WTC11 (cell line): ENCODE results near the gene FA2H. TPM values are rescaled to one million over a fixed set of nuclear protein-coding genes. Genes with fewer than 3 reads are reported as not detected.

ENCODE experiments used
- ATAC-seq: fragments of 200-7000 bp; cut with Tn5 transposase; 2 replicates; pipeline ENCODE4 v1.10.0; 2021; ENCODE audit warnings: mild to moderate bottlenecking, moderate library complexity
- CTCF ChIA-PET: fragments of 300-600 bp; sonication (Branson Sonifier 250); formaldehyde crosslinking; loops from one replicate; lab custom pipeline; 2021; ENCODE audit warnings: antibody characterized with exemption; lab: Charles Lee
- POLR2A ChIA-PET: fragments of 350-600 bp; sonication (Branson Sonifier 250); formaldehyde crosslinking; loops from one replicate; lab custom pipeline; 2021; ENCODE audit warnings: antibody characterized with exemption; lab: Charles Lee
- DNase-seq: peaks from one replicate; pipeline ENCODE4 v3.0.0; 2021; ENCODE audit warnings: low spot score
- H3K27ac Mint-ChIP-seq: 2 replicates; pipeline ENCODE4 v1.8.0; 2021; ENCODE audit warnings: mixed read lengths
- H3K27me3 Mint-ChIP-seq: 2 replicates; pipeline ENCODE4 v1.8.0; 2021; ENCODE audit warnings: low read depth, mild to moderate bottlenecking, moderate library complexity, mixed read lengths
- H3K36me3 Mint-ChIP-seq: 2 replicates; pipeline ENCODE4 v1.8.0; 2021; ENCODE audit warnings: mixed read lengths
- H3K4me1 Mint-ChIP-seq: 2 replicates; pipeline ENCODE4 v1.8.0; 2022; ENCODE audit warnings: mixed read lengths
- H3K4me3 Mint-ChIP-seq: 2 replicates; pipeline ENCODE4 v1.8.0; 2021; ENCODE audit warnings: mild to moderate bottlenecking, moderate library complexity, mixed read lengths
- H3K9me3 Mint-ChIP-seq: 2 replicates; pipeline ENCODE4 v1.8.0; 2021; ENCODE audit warnings: mixed read lengths
- ATF1 ChIP-seq: sonication (generic); formaldehyde crosslinking; IDR thresholded peaks from 2 replicates; pipeline ENCODE4 v1.8.1; 2023; ENCODE audit warnings: mild to moderate bottlenecking, moderate library complexity, missing genetic modification reagents
- ELF4 ChIP-seq: sonication (generic); formaldehyde crosslinking; IDR thresholded peaks from 2 replicates; pipeline ENCODE4 v1.8.1; 2022; ENCODE audit warnings: low read depth, mild to moderate bottlenecking, moderate library complexity, missing genetic modification reagents
- ETV6 ChIP-seq: sonication (generic); formaldehyde crosslinking; IDR thresholded peaks from 2 replicates; pipeline ENCODE4 v1.8.1; 2022; ENCODE audit warnings: mild to moderate bottlenecking, missing genetic modification reagents
- FOXJ3 ChIP-seq: sonication (generic); formaldehyde crosslinking; IDR thresholded peaks from 2 replicates; pipeline ENCODE4 v1.9.0; 2021; ENCODE audit warnings: missing genetic modification reagents, mild to moderate bottlenecking, borderline replicate concordance
- FOXP1 ChIP-seq: sonication (generic); formaldehyde crosslinking; IDR thresholded peaks from 2 replicates; pipeline ENCODE4 v1.8.0; 2022; ENCODE audit warnings: missing genetic modification reagents, mild to moderate bottlenecking, moderate library complexity, borderline replicate concordance
- GRHL2 ChIP-seq: fragments of 250-450 bp; sonication (Bioruptor Pico); IDR thresholded peaks from 2 replicates; pipeline ENCODE4 v1.8.0; 2022; ENCODE audit warnings: mild to moderate bottlenecking, moderate library complexity; ENCODE audit not compliant: insufficient replicate concordance, severe bottlenecking
- MXD4 ChIP-seq: fragments of 250-450 bp; sonication (Bioruptor Pico); IDR thresholded peaks from 2 replicates; pipeline ENCODE4 v1.8.0; 2021; ENCODE audit warnings: mild to moderate bottlenecking, moderate library complexity, borderline replicate concordance
- NFYB ChIP-seq: sonication (generic); formaldehyde crosslinking; conservative IDR thresholded peaks from 2 replicates; pipeline ENCODE4 v1.8.0; 2022; ENCODE audit warnings: low read depth, missing genetic modification reagents
- NR1H2 ChIP-seq: sonication (generic); formaldehyde crosslinking; IDR thresholded peaks from 2 replicates; pipeline ENCODE4 v1.9.0; 2021; ENCODE audit warnings: mild to moderate bottlenecking, moderate library complexity, missing genetic modification reagents
- NR2C2 ChIP-seq: sonication (generic); formaldehyde crosslinking; IDR thresholded peaks from 2 replicates; pipeline ENCODE4 v1.8.0; 2022; ENCODE audit warnings: mild to moderate bottlenecking, missing genetic modification reagents
- RELA ChIP-seq: sonication (generic); formaldehyde crosslinking; IDR thresholded peaks from 2 replicates; pipeline ENCODE4 v1.8.1; 2022; ENCODE audit warnings: missing genetic modification reagents, mild to moderate bottlenecking, borderline replicate concordance
- TEAD1 ChIP-seq: sonication (generic); formaldehyde crosslinking; IDR thresholded peaks from 2 replicates; pipeline ENCODE4 v1.8.0; 2022; ENCODE audit warnings: mild to moderate bottlenecking, missing genetic modification reagents
- TEAD4 ChIP-seq: sonication (generic); formaldehyde crosslinking; IDR thresholded peaks from 2 replicates; pipeline ENCODE4 v1.8.0; 2022; ENCODE audit warnings: mild to moderate bottlenecking, missing genetic modification reagents
- ZBTB21 ChIP-seq: sonication (generic); formaldehyde crosslinking; IDR thresholded peaks from 2 replicates; pipeline ENCODE4 v1.8.1; 2023; ENCODE audit warnings: mild to moderate bottlenecking, missing genetic modification reagents, borderline replicate concordance
- ZNF219 ChIP-seq: sonication (generic); formaldehyde crosslinking; IDR thresholded peaks from 2 replicates; pipeline ENCODE4 v1.8.0; 2023; ENCODE audit warnings: missing genetic modification reagents, mild to moderate bottlenecking, borderline replicate concordance
- ZNF317 ChIP-seq: sonication (generic); formaldehyde crosslinking; IDR thresholded peaks from 2 replicates; pipeline ENCODE4 v1.8.1; 2023; ENCODE audit warnings: low read depth, mild to moderate bottlenecking, moderate library complexity, missing genetic modification reagents, borderline replicate concordance
- ZNF416 ChIP-seq: fragments of 250-450 bp; sonication (Bioruptor Pico); IDR thresholded peaks from 2 replicates; pipeline ENCODE4 v1.9.0; 2021; ENCODE audit warnings: mild to moderate bottlenecking, inconsistent platforms
- total RNA-seq: library from RNA; stranded (reverse); gene quantifications from 3 replicates; pipeline ENCODE4 v1.2.3, GENCODE V29; 2021
- TF ChIP-seq, protein P1 (sequence below): sonication (generic); formaldehyde crosslinking; IDR thresholded peaks from 2 replicates; pipeline ENCODE4 v1.8.1; 2022; ENCODE audit warnings: mild to moderate bottlenecking, missing genetic modification reagents, moderate library complexity, borderline replicate concordance
- TF ChIP-seq, protein P2 (sequence below): fragments of 250-450 bp; sonication (Bioruptor Pico); conservative IDR thresholded peaks from 2 replicates; pipeline ENCODE4 v1.9.0; 2021; ENCODE audit warnings: mild to moderate bottlenecking
- TF ChIP-seq, protein P3 (sequence below): sonication (generic); formaldehyde crosslinking; IDR thresholded peaks from 2 replicates; pipeline ENCODE4 v1.8.1; 2023; ENCODE audit warnings: mild to moderate bottlenecking, missing genetic modification reagents
- TF ChIP-seq, protein P4 (sequence below): fragments of 250-450 bp; sonication (Bioruptor Pico); IDR thresholded peaks from 2 replicates; pipeline ENCODE4 v1.8.0; 2021; ENCODE audit warnings: mild to moderate bottlenecking
- TF ChIP-seq, protein P5 (sequence below): sonication (generic); formaldehyde crosslinking; IDR thresholded peaks from 2 replicates; pipeline ENCODE4 v1.8.1; 2023; ENCODE audit warnings: mild to moderate bottlenecking, missing genetic modification reagents
- TF ChIP-seq, protein P6 (sequence below): sonication (generic); formaldehyde crosslinking; IDR thresholded peaks from 2 replicates; pipeline ENCODE4 v1.8.1; 2022; ENCODE audit warnings: low read depth, mild to moderate bottlenecking, moderate library complexity, missing genetic modification reagents, borderline replicate concordance
- TF ChIP-seq, protein P7 (sequence below): sonication (generic); formaldehyde crosslinking; IDR thresholded peaks from 2 replicates; pipeline ENCODE4 v1.8.0; 2022; ENCODE audit warnings: mild to moderate bottlenecking, missing genetic modification reagents

FA2H gene
- total RNA-seq, 1 experiment from 2014 or later, result 10.9 TPM

DNA sequence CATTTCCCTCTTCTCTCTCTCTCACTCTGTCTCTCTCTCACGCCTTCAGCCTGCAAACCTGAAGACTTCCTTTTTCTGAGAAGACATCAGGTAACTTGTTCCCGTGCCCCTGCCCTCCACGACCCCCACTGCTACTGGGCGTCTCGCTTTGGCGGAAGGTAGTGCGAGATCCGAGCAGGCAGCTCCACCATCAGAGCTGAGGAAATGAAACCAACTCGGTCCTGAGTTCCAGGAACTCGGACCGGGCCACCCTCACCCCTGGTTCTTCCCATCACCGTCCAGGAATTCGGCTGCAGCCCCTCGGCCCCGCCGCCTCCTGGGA is 74.5 kb downstream of the FA2H start (continued):
- TF ChIP-seq NR1H2 (CRISPR knock-in tag) (no peak), NFYB (no peak), ZNF416 (CRISPR knock-in tag) (no peak), FOXP1 (CRISPR knock-in tag) (no peak)
- TF ChIP-seq, protein P1, sequence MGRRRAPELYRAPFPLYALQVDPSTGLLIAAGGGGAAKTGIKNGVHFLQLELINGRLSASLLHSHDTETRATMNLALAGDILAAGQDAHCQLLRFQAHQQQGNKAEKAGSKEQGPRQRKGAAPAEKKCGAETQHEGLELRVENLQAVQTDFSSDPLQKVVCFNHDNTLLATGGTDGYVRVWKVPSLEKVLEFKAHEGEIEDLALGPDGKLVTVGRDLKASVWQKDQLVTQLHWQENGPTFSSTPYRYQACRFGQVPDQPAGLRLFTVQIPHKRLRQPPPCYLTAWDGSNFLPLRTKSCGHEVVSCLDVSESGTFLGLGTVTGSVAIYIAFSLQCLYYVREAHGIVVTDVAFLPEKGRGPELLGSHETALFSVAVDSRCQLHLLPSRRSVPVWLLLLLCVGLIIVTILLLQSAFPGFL, result no peak
- TF ChIP-seq, protein P2, sequence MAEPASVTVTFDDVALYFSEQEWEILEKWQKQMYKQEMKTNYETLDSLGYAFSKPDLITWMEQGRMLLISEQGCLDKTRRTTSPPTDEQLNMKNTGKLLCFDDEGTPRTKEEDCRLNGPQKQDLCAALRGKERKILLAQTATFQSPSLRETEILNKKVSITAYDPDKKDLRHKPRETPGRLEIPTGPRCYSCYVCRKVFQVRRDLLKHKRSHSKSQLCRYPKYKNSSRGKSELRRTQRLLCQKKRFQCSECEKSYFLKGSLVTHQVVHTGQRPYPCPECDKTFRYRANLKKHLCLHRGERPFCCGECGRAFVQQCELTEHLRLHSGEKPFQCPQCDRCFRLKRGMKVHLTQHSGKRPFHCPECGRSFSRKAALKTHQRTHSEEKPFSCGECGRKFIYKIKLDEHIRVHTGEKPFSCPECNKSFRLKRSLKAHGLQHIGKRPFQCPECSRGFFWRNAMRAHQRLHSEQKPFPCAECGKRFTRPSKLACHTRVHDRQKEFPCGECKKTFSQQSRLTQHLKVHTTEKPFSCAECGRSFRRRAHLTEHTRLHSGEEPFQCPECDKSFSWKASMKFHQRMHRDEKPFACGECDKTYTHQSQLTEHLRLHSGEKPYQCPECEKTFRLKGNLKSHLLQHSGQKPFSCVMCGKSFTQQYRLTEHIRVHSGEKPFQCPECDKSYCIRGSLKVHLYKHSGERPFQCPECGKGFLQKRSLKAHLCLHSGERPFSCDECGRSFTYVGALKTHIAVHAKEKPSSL (CRISPR knock-in tag), result no peak
- TF ChIP-seq, protein P3, sequence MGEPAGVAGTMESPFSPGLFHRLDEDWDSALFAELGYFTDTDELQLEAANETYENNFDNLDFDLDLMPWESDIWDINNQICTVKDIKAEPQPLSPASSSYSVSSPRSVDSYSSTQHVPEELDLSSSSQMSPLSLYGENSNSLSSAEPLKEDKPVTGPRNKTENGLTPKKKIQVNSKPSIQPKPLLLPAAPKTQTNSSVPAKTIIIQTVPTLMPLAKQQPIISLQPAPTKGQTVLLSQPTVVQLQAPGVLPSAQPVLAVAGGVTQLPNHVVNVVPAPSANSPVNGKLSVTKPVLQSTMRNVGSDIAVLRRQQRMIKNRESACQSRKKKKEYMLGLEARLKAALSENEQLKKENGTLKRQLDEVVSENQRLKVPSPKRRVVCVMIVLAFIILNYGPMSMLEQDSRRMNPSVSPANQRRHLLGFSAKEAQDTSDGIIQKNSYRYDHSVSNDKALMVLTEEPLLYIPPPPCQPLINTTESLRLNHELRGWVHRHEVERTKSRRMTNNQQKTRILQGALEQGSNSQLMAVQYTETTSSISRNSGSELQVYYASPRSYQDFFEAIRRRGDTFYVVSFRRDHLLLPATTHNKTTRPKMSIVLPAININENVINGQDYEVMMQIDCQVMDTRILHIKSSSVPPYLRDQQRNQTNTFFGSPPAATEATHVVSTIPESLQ (CRISPR knock-in tag), result no peak
- TF ChIP-seq, all 79 proteins: peak for 0

DNA sequence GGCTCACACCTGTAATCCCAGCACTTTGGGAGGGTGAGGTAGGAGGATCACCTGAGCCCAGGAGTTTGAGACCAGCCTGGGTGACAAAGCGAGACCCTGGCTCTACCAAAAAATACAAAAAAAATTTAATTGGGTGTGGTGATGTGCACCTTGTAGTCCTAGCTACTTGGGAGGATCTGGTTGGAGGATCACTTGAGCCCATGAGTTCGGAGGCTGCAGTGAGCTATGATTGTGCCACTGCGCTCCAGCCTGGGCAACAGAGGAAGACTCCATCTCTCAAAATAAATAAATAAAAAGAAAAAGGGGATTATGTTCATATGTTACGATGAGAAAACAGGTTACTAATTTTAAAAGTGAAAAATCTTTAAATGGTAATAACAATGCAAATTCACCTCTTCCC is 75.0 kb downstream of the FA2H start:
- CTCF ChIA-PET, result interaction anchor here (1.2 to 3.2 kb wide), 6 partner anchors 16 to 163 kb away, joined by 3 to 26 read pairs (median 10); no protein-coding TSS in a partner anchor
- H3K4me1 Mint-ChIP-seq, result peaks cover 21% of the 10 kb centered on the region
- no peak for ATAC-seq

DNA sequence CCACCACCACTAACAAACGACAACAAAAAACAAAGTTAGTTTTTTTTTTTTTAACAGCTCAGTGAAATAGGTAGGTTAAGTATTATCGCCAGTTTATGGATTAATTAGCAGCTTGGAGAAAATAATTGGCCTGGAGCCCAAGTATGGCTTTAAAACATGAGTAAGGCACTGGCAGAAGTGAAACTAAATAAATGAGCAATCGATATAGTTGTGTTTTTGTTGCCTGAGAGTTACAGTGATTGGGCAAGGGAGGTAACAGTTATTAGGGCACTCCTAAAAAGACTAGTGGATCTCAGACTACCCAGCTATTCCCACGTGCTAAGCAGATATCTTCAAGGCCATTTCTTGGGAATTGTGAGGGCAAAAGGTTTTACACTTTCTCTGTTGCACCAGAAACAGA is 76.4 kb downstream of the FA2H start:
- Mint-ChIP-seq H3K4me1 (peaks cover 21% of the 10 kb centered on the region), H3K27ac (no peak overlapping the region), H3K27me3 (peaks cover 38% of the 10 kb centered on the region), H3K4me3 (no peak overlapping the region), H3K36me3 (peaks cover 5% of the 10 kb centered on the region; the same call in 1 of the 2 replicates), H3K9me3 (no peaks in the 10 kb centered on the region)
- ChIA-PET POLR2A (no interaction called here), CTCF (interaction anchor here (0.6 to 1.2 kb wide), 3 partner anchors 25 to 76 kb away, joined by 3 read pairs; partner anchors contain the start of gene FA2H)
- DNase-seq, result no peak
- ATAC-seq, result no peak
- TF ChIP-seq, protein P4, sequence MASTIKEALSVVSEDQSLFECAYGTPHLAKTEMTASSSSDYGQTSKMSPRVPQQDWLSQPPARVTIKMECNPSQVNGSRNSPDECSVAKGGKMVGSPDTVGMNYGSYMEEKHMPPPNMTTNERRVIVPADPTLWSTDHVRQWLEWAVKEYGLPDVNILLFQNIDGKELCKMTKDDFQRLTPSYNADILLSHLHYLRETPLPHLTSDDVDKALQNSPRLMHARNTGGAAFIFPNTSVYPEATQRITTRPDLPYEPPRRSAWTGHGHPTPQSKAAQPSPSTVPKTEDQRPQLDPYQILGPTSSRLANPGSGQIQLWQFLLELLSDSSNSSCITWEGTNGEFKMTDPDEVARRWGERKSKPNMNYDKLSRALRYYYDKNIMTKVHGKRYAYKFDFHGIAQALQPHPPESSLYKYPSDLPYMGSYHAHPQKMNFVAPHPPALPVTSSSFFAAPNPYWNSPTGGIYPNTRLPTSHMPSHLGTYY (CRISPR knock-in tag), result no peak
- TF ChIP-seq, protein P5, sequence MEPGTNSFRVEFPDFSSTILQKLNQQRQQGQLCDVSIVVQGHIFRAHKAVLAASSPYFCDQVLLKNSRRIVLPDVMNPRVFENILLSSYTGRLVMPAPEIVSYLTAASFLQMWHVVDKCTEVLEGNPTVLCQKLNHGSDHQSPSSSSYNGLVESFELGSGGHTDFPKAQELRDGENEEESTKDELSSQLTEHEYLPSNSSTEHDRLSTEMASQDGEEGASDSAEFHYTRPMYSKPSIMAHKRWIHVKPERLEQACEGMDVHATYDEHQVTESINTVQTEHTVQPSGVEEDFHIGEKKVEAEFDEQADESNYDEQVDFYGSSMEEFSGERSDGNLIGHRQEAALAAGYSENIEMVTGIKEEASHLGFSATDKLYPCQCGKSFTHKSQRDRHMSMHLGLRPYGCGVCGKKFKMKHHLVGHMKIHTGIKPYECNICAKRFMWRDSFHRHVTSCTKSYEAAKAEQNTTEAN, result no peak
- TF ChIP-seq MXD4 (no peak), RELA (CRISPR knock-in tag) (no peak), ZBTB21 (CRISPR knock-in tag) (no peak), GRHL2 (no peak), TEAD1 (CRISPR knock-in tag) (no peak), ZNF317 (CRISPR knock-in tag) (no peak), ELF4 (CRISPR knock-in tag) (no peak), NR2C2 (CRISPR knock-in tag) (no peak), FOXJ3 (no peak)
- TF ChIP-seq, protein P6, sequence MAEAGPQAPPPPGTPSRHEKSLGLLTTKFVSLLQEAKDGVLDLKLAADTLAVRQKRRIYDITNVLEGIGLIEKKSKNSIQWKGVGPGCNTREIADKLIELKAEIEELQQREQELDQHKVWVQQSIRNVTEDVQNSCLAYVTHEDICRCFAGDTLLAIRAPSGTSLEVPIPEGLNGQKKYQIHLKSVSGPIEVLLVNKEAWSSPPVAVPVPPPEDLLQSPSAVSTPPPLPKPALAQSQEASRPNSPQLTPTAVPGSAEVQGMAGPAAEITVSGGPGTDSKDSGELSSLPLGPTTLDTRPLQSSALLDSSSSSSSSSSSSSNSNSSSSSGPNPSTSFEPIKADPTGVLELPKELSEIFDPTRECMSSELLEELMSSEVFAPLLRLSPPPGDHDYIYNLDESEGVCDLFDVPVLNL, result no peak
- TF ChIP-seq, protein P7, sequence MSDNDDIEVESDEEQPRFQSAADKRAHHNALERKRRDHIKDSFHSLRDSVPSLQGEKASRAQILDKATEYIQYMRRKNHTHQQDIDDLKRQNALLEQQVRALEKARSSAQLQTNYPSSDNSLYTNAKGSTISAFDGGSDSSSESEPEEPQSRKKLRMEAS (CRISPR knock-in tag), result no peak

More for the DNA sequence above, 75.0 kb downstream of the FA2H start:
- Mint-ChIP-seq H3K27me3 (peaks cover 38% of the 10 kb centered on the region), H3K27ac (no peak overlapping the region), H3K4me3 (peak overlapping the region; percentile 45), H3K9me3 (no peaks in the 10 kb centered on the region), H3K36me3 (peaks cover 5% of the 10 kb centered on the region; the same call in 1 of the 2 replicates)
- POLR2A ChIA-PET, result no interaction called here
- TF ChIP-seq ZNF219 (CRISPR knock-in tag), result no peak
- no peak for TF ChIP-seq TEAD4 (CRISPR knock-in tag)
- no peak for TF ChIP-seq ETV6 (CRISPR knock-in tag)
- TF ChIP-seq ATF1 (CRISPR knock-in tag), result no peak
- TF ChIP-seq, all 79 proteins: peak for 0
- DNase-seq, result no peak
